HAP-1 (cell line): ENCODE measurements around the gene UTS2R.

Experiments used
- DNase-seq, 2 experiments: peaks; one replicate each; pipeline ENCODE4 v3.0.0-alpha.2; 2016 to 2020; ENCODE audit warnings: low spot score in 2 of 2
- H3K27me3 ChIP-seq: fragments of 250-450 bp; sonication (Bioruptor Pico); 2 replicates; pipeline ENCODE4 v1.5.1; 2020; ENCODE audit warnings: low read depth, mild to moderate bottlenecking, moderate library complexity
- H3K36me3 ChIP-seq: fragments of 250-450 bp; sonication (Bioruptor Pico); replicated peaks from 2 replicates; pipeline ENCODE4 v1.5.1; 2020; ENCODE audit warnings: mild to moderate bottlenecking
- H3K4me1 ChIP-seq: fragments of 250-450 bp; sonication (Bioruptor Pico); 2 replicates; pipeline ENCODE4 v1.5.1; 2020; ENCODE audit warnings: mild to moderate bottlenecking
- H3K4me3 ChIP-seq: fragments of 250-450 bp; sonication (Bioruptor Pico); 2 replicates; pipeline ENCODE4 v1.5.1; 2020; ENCODE audit warnings: mild to moderate bottlenecking, moderate library complexity
- H3K9me3 ChIP-seq: fragments of 250-450 bp; sonication (Bioruptor Pico); 2 replicates; pipeline ENCODE4 v1.5.1; 2020; ENCODE audit warnings: mild to moderate bottlenecking, moderate library complexity
- in situ Hi-C: fragments of 300-500 bp; cut with MboI; formaldehyde crosslinking; loops from 3 replicates; pipeline ENCODE4 v1.14.3; 2020; ENCODE audit warnings: low sequenced_read_pairs, inconsistent platforms, mixed read lengths

UTS2R gene

DNA sequence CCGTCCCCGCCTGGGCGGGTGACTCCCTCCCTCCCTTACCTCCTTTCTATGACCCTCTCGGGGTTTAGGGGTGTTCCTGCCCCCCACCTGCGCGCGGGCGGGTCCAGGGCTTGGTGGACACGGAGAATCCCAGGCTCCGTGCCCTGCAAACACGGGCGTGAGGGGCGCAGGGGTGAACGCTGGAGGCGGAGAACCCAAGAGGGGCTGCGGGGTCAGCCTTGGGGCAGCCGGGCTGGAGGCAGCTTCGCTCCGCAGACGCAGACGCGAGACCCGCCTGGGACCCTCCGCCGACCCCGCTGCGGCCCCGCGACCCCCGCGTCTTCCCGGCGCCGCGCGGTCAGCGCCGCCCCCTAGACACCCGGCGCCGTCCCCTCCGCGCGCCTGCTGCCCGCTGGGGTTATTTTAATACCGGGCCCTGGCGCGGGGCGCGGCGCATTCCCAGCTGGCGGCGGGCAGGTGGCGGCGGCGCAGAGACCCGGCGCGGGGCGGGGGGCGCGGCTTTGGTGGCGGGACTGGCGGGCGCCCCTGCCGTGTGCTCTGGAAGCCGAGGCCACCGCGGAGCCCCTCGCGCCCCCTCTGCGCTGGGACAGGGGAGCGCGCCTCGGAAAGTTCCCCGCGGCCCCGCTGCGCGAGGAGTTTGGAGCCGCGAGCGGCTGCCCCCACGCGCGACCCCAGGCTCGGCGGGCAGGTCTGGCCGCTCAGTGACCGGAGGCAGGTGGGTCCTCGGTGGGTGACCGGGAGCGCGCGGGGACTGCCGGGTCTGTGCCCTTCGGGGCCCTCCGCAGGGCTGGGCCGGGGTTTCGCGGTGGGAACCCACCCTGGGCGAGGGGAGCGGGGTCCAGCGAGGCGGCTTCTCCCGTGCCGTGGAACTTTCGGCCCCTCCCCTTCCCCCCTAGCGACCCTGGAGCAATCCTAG, at the start of gene UTS2R:
Gene UTS2R (plus strand): TSS at position 433 of the 916 bp plus-strand sequence. CDS start 2,560 bp downstream, outside the sequence.
- Histone ChIP-seq H3K9me3 (no peaks in the 10 kb centered on the region), H3K36me3 (no peaks in the 10 kb centered on the region), H3K27me3 (no peaks in the 10 kb centered on the region), H3K4me1 (no peaks in the 10 kb centered on the region; the same call in 1 of the 2 replicates), H3K4me3 (no peak within 1 kb of the TSS)
- DNase-seq, result no peak
- in situ Hi-C loops, result no loop called here

DNA sequence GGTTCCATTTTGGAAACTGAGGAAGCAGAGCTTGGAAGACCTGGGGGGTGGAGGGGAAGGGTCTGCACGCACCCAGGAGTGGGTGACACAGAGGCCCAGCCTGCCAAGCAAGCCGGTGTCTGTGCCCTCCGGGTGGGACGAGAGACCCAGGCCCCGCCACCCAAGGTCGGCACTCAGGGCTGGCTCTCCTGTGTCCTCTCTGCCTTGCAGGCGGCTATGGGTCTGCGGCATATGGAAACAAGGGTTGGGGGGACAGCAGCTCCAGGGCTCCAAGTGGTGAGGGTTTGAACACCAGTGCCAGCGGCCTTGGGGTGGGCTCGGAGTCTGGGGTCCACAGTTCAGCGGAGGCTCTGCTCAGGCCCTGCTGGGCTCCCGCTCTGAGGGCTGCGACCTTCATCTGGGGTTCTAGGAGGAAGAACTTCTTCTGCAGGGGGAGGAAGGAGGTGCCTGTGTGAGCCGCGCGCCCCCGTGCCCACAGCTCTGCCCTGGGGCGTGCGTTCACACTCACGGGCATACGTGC, 49.6 kb upstream of the UTS2R start:
- no peaks in the 10 kb centered on the region for H3K9me3 ChIP-seq
- H3K4me3 ChIP-seq, result no peak overlapping the region
- DNase-seq, result no peak
- no peaks in the 10 kb centered on the region for H3K36me3 ChIP-seq
- H3K27me3 ChIP-seq, result peaks cover 13% of the 10 kb centered on the region
- in situ Hi-C loops, result no loop called here
- peaks cover 4% of the 10 kb centered on the region; the same call in 1 of the 2 replicates for H3K4me1 ChIP-seq

DNA sequence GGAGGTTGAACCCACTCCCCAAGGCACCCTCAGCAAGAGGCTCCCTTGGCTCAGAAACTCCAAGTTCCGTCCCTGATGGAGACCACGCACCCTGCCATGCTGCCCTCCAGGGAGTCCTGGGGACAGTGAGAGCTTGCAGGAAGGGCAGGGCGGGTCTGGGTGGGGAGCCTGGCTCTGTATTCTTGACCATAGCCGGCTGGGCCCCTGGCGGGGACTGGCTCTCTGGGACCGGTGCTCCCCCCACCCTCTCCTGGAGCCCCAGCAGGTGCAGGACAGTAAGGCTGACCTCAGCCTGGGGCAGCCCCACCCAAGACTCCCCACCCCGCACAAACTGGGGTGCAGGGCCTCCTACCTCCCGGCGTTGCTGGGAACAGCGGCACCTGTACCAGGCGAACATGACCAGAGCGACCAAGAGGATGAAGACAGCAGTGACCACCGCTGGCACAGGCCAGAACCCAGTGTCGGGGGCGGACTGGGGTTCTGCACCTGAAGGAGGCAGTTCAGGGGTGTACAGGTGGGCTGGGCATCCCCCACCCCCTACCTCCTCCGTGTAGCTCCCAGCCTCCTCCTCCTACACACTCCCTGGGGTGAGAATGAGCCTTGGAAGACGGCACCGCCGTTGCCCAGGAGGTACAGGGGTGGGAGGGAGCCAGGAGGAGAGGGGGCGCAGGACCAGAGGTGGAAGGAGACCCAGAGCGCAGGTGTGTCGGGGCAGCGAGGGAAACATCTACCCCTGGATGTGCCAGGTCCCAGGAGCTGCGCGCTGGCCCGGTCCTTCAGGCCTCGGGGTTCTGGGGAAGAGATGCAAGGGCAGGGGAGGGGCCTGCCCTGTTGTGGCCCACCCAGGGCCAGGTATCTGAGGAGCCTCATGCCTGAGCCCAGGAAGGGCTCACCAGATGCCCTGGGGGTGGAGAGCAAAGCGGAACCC, 48.8 kb upstream of the UTS2R start:
- Histone ChIP-seq H3K9me3 (no peaks in the 10 kb centered on the region), H3K27me3 (peaks cover 13% of the 10 kb centered on the region), H3K4me1 (peaks cover 4% of the 10 kb centered on the region; the same call in 1 of the 2 replicates), H3K4me3 (no peak overlapping the region), H3K36me3 (no peaks in the 10 kb centered on the region)
- no peak for DNase-seq
- in situ Hi-C loops, result no loop called here

DNA sequence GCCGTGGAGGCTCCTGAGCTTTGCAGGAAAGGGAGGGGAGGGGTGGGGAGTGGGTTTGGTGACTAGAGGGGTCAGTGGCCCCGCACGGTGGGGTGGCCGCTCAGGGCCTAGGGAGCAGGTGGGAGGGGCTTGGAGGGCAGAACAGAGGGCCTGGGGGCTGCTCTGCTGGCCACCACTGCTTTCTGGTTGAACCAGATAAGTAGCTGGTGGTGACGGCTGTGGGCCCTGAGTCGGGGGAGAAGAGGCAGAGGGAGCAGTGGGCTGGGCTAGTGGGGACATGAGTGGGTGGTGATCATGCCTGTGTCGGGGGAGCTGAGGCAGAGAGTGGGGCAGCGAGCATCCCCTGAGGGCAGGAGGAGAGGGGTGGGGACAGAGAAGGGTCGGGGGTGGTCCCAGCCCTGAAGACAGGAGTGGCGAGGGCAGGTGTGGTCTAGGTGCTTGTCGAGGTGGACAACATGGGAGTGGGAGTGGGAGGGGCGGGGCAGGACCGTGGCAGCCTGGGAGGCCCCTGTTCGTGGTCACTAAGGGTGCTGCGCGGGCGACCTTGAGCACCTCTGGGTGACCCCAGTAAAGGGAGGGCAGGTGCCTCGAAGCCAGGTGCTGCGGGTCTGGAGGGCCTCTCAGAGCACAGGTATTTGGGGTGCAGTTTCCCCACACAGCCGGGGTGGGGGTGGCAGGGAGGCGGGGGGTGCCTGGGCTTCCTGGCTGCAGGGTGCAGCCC, 47.9 kb upstream of the UTS2R start:
- Histone ChIP-seq H3K36me3 (no peaks in the 10 kb centered on the region), H3K4me1 (peaks cover 4% of the 10 kb centered on the region; the same call in 1 of the 2 replicates), H3K9me3 (no peaks in the 10 kb centered on the region), H3K4me3 (no peak overlapping the region), H3K27me3 (peaks cover 13% of the 10 kb centered on the region)
- DNase-seq, result no peak
- in situ Hi-C loops, result no loop called here

DNA sequence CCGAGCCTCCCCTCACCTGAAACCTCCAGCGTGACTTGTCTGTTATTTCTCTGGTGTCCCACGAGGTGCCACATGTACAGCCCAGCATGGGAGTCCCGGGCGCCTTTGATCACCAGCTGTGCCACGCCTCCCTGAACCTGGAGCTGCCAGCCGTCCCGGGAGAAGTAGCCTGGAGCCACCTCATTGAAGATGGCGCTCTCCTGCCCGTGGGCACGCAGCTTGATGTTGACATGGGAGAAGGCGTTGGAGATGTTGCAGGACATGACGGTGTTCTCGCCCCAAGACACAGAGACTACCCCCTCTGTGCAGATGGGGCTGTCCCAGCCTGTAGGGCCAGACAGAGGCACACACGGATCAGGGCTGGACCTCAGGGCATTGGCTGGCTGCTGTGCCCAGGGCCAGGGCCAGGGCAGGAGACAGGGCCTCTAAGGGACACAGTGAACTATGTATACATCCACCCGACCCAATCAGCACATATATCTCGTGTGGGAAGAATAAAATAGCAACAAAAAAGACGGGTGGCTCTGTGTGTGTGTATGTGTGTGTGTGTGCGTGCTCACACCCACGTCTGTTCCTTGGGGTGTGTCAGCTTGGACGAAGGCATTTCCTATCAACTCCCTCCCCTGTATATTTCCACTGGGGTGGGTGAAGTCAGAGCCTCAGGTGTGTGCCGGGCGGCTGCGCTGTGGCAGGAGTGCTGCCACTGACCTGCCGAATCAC, 46.8 kb upstream of the UTS2R start:
- Histone ChIP-seq H3K36me3 (no peaks in the 10 kb centered on the region), H3K4me3 (no peak overlapping the region), H3K9me3 (no peaks in the 10 kb centered on the region), H3K4me1 (peaks cover 4% of the 10 kb centered on the region; the same call in 1 of the 2 replicates), H3K27me3 (peaks cover 13% of the 10 kb centered on the region)
- in situ Hi-C loops, result no loop called here
- DNase-seq, result no peak

DNA sequence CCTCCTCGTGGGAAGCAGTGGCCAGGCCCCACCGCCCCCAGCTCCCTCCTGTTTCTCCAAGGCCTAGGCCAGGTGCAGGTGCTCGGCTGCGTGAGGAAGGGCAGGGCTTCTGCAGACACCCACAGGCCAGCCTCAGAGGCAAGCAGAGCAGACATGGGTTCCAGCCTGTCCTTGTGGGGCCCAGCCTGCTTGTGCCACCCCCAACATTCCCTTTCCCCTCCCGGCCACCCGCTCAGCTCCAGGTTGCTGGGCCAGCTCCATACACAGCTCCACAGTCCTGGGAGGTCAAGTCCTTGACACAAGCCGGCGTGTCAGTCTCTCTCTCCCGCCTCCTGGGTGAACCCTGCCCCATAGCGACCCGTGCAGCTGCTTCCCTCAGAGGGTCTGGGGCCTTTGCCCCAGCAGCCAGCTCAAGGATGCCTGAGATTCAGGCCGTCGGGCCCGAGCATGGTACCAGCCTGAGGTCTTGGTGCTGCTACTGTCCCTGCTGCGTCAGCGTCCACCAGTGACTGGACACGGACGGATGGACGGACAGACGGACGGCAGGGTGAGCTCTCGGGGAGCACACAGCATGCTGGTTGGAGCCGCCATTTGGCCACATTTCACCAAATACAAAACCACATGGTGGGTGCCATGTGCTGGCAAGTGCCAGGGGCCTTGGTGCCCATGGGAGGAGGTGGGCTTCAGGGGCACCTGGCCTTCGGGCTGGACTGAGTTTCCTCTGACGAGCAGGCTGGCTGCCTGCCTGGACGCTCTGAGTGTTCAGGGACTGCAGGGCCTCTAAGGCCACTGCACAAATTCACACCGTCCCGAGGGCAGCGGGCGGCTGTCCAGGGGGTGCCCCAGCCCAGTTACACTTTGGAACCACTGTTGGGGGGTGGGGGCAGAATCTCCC, 46.0 kb upstream of the UTS2R start:
- no peak for DNase-seq
- Histone ChIP-seq H3K36me3 (no peaks in the 10 kb centered on the region), H3K27me3 (peaks cover 13% of the 10 kb centered on the region), H3K4me3 (no peak overlapping the region), H3K4me1 (peaks cover 6% of the 10 kb centered on the region; the same call in 1 of the 2 replicates), H3K9me3 (no peaks in the 10 kb centered on the region)
- in situ Hi-C loops, result no loop called here

DNA sequence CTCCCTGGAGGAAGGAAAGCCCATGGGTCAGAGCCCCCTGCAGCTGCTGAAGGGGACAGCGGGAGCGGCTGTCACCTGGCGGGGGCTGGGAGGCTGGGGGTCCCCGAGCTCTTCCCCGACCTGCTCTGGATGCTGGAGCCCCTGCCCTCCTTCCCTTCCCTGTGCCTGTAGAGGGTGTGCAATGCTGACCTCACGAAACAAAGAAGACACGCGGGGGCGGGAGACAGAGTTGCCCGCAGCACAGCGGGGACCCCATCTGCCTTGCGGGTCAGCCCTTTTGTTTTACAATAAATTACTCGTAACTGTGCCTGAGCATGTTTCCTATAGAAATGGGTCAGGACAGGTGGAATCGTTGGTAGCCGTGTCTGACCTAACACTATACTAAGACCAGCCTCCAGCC, 44.3 kb upstream of the UTS2R start:
- H3K4me3 ChIP-seq, result no peak overlapping the region
- in situ Hi-C loops, result no loop called here
- H3K4me1 ChIP-seq, result peaks cover 3% of the 10 kb centered on the region; the same call in 1 of the 2 replicates
- peaks cover under 1% of the 10 kb centered on the region for H3K27me3 ChIP-seq
- H3K36me3 ChIP-seq, result no peaks in the 10 kb centered on the region
- DNase-seq, result no peak
- no peaks in the 10 kb centered on the region for H3K9me3 ChIP-seq

DNA sequence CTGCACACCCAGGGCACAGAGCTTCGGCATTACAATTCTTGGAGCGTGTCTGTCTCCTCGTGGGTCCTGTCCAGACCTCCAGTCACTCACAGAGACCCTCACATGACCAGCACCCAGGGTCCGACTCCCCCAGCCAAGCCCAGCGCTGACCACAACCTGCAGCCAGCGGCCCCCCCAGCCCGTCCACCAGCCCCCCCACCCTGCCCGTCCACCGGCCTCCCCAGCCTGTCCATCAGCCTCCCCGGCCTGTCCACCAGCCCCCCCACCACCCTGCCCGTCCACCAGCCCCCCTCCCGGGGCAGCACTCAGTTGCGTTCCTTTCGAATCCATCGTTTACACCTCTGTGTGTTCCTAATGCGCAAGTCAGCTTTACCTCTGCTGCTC, 43.8 kb upstream of the UTS2R start:
- in situ Hi-C loops, result no loop called here
- Histone ChIP-seq H3K36me3 (no peaks in the 10 kb centered on the region), H3K4me1 (peaks cover 3% of the 10 kb centered on the region; the same call in 1 of the 2 replicates), H3K9me3 (no peaks in the 10 kb centered on the region), H3K27me3 (no peaks in the 10 kb centered on the region; the same call in 1 of the 2 replicates), H3K4me3 (no peak overlapping the region)
- no peak for DNase-seq

DNA sequence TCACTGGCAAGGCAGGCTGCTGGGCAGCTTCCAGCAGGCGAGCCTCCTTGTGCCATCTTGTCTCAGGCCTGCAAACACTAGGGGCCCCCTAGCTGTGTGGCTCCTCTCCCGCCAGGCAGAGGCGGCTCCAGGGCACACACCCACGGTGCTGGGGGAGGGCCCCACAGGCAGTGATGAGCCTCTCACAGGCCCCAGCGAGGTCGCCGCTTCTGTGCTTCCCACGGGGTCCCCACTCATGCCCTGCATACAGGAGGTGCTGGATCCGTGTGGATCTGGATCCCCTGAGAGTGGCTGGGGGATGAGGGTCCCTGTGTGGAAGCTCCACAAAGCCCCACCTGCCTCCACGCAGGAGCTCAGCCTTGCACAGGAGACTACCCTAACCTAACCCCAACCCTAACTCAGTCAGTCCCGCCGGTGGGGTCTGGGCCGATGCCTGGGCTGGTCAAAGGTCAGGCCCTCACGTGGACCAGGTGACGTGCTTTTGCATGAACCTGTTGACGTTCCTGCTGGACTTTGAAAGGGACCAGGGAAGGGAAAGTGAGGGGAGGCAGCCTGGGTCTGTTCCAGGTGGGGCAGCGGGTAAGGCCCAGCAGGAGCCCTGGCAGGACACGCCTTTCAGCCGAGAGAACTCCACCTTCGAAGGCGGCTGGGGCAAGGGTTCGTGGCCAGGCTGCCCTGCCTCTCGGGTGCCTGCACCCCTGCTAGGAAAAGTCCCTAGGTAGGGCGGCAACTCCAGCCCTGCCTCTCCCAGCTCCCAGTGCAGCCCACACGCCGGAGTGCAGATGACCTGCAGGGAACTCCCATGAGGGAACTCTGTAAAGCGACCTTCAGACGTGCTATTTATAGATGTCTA, 43.2 kb upstream of the UTS2R start:
- in situ Hi-C loops, result no loop called here
- peaks cover 3% of the 10 kb centered on the region; the same call in 1 of the 2 replicates for H3K4me1 ChIP-seq
- no peak overlapping the region for H3K4me3 ChIP-seq
- no peaks in the 10 kb centered on the region for H3K36me3 ChIP-seq
- no peaks in the 10 kb centered on the region; the same call in 1 of the 2 replicates for H3K27me3 ChIP-seq
- H3K9me3 ChIP-seq, result no peaks in the 10 kb centered on the region
- no peak for DNase-seq

DNA sequence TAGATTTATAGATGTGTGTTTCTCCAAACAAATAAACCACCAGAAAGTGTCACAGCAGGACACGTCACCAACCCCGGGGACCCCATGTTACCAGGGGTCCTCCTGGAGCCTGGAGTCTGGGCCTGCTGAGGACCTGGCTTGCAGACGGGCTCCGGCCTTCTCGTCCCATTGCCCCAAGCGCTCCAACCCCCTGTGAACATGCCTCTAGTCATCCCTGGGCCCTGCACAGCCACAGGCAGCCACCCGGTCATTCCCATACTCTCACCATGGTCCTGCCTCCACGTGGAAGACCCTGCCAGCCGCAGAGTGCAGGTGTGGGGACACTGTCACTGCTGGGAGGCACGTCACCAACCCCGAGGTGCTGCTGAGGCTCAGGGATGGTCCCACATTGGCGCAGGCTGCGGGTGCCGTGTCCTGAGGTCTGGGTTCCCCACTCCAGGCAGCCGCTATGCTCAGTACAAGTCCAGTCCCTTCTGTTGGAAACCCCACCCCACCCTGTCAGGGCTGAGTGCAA, 42.5 kb upstream of the UTS2R start:
- H3K4me1 ChIP-seq, result peaks cover 3% of the 10 kb centered on the region; the same call in 1 of the 2 replicates
- in situ Hi-C loops, result no loop called here
- H3K36me3 ChIP-seq, result no peaks in the 10 kb centered on the region
- H3K4me3 ChIP-seq, result no peak overlapping the region
- DNase-seq, result no peak
- no peaks in the 10 kb centered on the region for H3K9me3 ChIP-seq
- no peaks in the 10 kb centered on the region; the same call in 1 of the 2 replicates for H3K27me3 ChIP-seq

DNA sequence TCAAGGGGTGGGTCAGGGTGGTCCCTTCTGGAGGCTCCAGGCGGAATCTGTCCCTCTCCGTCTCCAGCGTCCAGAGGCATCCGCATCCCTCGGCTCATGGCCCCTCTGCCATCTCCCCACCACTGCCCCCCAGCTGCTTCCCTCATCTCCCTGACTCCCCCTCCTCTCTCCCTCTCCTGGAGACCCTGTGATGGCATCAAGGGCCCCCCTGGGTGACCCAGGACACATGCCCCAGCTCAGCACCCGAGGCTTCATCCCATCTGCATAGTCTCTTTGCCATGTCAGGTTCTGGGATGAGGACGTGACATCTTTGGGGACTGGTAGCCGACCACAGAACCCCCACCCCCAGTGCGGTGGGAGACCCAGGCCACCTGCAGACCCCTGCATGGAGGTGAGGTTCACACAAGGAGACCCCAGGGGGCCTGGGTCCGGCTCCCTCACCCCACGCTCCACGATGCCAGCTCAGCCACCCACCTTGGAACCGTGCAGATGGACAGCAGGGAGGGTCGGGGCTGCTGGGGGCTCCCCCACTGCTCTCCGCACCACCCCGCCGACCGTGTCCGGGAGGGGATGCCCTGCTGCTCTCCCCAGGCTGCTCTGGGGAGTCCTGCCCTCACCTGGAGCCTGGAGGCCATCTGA, 41.8 kb upstream of the UTS2R start:
- Histone ChIP-seq H3K4me1 (peaks cover 3% of the 10 kb centered on the region; the same call in 1 of the 2 replicates), H3K27me3 (no peaks in the 10 kb centered on the region), H3K9me3 (no peaks in the 10 kb centered on the region), H3K4me3 (no peak overlapping the region), H3K36me3 (no peaks in the 10 kb centered on the region)
- no peak for DNase-seq
- in situ Hi-C loops, result no loop called here
